CD4-positive, alpha-beta T cell treated with Interleukin-10 for 1 hour (primary cell): ENCODE measurements around the gene RNF135.
"Not testable (repeated sequence)": the region's sequence is repeated elsewhere in the genome, so short reads cannot be mapped to it uniquely, and the experiment has no call there.

Source experiments
- DNase-seq: peaks from one replicate; pipeline ENCODE4 v3.0.0-alpha.2; 2020

RNF135 gene

GRCh38 chr17:30970831-30971567 is at the start of gene RNF135:
TSS of gene RNF135 (plus strand) at chr17:30971039. CDS start at chr17:30971074, 35 bp downstream.
- DNase-seq: peak; percentile 61

- no peak for DNase-seq
Observed at GRCh38 chr17:30921544-30922196, 49.2 kb upstream of the RNF135 start, which contains the start of gene ADAP2. TSS of gene ADAP2 (plus strand) at chr17:30921945. CDS start at chr17:30922015, 70 bp downstream.

GRCh38 chr17:30922235-30923030 is 48.4 kb upstream of the RNF135 start:
- no peak for DNase-seq

GRCh38 chr17:30924341-30924740 is 46.5 kb upstream of the RNF135 start:
- DNase-seq: no peak

- no peak for DNase-seq
Observed at GRCh38 chr17:30926516-30926915, 44.3 kb upstream of the RNF135 start.

- no peak for DNase-seq
Observed at GRCh38 chr17:30927756-30928155, 43.1 kb upstream of the RNF135 start.

- DNase-seq: no peak
Observed at GRCh38 chr17:30928584-30928983, 42.3 kb upstream of the RNF135 start.

GRCh38 chr17:30929081-30929633 is 41.7 kb upstream of the RNF135 start:
- DNase-seq: no peak

- not testable (repeated sequence) for DNase-seq
Observed at GRCh38 chr17:30929861-30930260, 41.0 kb upstream of the RNF135 start.

GRCh38 chr17:30930495-30930894 is 40.3 kb upstream of the RNF135 start:
- DNase-seq: no peak

- DNase-seq: not testable (repeated sequence)
Observed at GRCh38 chr17:30931582-30931981, 39.3 kb upstream of the RNF135 start.

- DNase-seq: no peak
Observed at GRCh38 chr17:30933966-30934365, 36.9 kb upstream of the RNF135 start.

GRCh38 chr17:30939051-30939689 is 31.7 kb upstream of the RNF135 start:
- no peak for DNase-seq

- DNase-seq: no peak
Observed at GRCh38 chr17:30942308-30943079, 28.3 kb upstream of the RNF135 start.

GRCh38 chr17:30947796-30948195 is 23.0 kb upstream of the RNF135 start:
- no peak for DNase-seq

- no peak for DNase-seq
Observed at GRCh38 chr17:30950189-30950588, 20.6 kb upstream of the RNF135 start.

- no peak for DNase-seq
Observed at GRCh38 chr17:30950669-30951399, 20.0 kb upstream of the RNF135 start.

GRCh38 chr17:30952638-30953393 is 18.0 kb upstream of the RNF135 start:
- DNase-seq: no peak

- no peak for DNase-seq
Observed at GRCh38 chr17:30954046-30954830, 16.6 kb upstream of the RNF135 start.
